Measurements from ENCODE around the gene OBSL1.

DNA sequence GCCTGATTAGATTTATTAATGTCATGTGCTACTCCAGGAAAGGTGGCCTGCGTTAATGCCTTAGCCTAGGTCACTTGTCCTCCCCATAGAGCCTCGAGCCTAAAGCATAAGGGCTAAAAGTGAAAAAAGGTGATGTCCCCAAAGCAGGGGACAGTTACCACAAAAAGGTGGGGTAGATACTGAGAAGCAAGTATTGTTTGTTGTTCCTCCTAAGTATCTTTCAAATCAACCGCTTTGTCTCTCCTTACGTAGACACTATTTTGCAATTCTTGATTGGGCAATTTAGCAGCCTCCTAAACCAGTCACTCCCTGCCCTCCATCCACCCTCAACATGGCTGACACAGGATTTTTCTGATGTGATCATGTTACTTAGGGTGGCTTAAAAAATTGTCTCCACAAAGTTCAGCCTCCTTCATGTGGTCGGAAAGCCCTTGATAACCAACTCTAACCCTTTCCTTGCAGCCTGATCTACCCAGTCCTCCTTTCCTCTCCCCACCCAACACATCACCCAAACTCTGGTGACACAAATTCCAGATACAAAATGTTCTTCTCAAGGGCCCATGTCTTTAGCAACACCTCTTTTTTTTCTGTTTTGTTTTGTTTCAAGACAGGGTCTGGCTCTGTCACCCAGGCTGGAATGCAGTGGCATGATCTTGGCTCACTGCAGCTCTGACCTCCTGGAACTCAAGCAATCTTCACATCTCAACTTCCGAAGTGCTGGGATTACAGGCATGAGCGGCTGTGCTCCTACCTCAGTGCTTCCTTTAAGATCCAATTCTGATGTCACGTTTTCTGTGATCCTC is 7.7 kb upstream of the OBSL1 start:
- TF ChIP-seq EZH2 (IDR thresholded peaks at IDR 0.05) (no peak), POLR2AphosphoS5 (IDR thresholded peaks at IDR 0.05; ENCODE audit: borderline replicate concordance, low read depth, low read length) (no peak)

Measured in SK-N-MC (cell line).